ENCODE results near the gene DNAJC1.

DNAJC1 gene

DNA sequence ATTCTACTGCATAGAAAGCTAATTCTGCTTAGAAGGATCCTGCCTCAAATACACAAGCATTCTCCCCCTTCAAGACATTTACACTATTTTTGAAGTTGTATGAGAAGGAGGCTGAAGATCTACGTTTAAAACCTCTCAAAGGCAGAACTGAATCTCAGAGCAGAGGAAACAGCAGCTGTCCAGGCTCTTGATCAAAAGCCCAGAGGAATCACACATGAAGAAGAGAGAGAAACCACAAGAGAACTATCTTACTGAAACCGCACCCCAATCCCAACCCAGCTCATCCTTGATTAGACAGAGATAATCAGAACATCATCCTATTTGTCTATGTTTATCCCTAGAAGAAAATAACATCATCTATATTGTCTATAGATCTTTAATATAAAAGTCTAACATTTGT lies 2.2 kb upstream of the DNAJC1 start:
- no peak for DNase-seq

DNA sequence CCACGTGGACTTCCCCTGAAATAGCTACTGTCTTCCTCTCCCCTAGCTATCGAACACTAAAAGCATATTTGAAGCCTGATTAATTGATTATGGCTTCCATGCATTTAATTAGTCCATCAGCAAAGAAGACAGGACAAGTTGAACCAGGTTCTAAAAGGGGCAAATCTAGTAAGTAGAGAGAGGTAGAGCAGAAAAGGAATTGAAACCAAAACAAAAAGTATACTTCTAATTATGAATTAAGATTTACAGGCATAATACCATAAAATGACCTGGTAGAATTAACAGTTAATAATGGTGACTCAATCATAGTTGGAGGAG lies 393 bp upstream of the DNAJC1 start:
- no peak for DNase-seq

DNA sequence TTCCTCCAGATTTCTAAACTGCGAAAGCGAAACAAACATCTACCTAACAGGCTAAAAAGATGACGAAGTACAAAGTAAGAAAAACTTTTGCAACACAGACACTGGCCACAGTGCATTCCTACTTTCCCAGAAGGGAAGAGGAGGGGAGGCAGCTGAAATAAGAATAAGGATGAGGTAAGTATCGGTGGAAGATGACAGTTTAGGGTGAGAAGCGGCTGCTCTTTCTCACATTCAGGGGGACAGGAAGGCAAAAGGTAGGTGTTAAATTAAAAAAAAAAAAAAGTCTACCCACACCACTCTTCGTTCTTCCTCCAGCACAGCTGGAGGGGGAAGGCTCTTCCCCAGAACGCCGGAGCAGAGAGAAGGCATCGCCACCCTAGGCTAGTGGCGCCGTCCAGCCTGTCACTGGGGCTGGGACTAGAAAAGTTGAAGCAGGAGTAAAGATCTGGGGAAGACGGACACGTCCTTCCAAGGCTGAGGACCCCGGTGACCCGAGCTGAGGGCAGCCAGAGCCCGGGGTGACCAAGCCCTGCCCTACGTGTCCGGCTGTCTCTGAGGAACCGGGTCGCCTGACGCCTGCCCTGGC lies 846 bp downstream of the DNAJC1 start:
- peak in 1 of 2 experiments; percentile 7 for DNase-seq

DNA sequence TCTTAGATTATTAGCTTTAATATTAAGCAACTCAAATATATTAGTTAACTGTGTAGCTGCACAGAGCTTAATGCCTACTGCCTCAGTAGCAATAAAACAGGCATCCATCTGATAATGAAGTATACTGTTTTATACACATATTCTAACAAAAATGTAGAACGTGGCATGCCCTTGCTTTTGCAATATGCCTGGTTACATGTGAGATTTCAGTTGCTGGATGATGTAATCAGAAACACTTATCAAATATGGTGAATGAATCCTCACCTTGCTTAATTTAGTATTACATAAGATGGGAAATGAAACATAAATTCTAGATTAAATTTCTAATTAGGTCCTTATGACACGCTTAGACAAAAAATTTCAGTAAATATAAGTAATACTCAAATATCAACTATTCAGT lies 8.0 kb downstream of the DNAJC1 start:
- DNase-seq = no peak

DNA sequence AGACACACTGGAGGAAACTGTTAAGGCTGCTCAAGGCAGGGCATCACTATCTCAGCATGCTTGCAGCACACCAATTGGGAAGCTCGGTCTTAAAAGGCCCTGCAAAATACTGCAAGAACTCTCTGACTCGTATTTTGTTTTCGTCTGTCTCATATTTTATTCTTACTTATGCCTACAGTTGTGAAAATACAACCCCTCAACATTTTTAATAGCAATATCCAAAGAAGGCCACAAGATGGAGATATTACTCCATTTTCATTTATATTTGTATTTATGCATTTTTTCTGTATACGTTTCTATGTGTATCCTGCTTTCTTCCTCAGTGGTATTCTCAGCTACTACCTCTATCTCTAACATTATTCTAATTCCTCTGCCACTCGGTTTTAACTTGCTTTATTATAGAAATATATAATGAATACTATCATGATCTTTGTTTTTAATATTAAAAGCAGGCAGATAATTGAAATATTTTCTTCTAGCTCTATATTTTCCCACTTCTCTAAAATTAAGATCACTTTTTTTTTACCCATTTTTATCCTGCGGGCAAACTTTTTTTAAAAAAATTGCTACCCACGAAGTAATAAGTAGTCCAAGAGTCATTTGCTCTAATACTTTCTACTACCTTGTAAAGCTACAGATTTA lies 10.0 kb downstream of the DNAJC1 start:
- DNase-seq = peak in 1 of 2 experiments; percentile 7

DNA sequence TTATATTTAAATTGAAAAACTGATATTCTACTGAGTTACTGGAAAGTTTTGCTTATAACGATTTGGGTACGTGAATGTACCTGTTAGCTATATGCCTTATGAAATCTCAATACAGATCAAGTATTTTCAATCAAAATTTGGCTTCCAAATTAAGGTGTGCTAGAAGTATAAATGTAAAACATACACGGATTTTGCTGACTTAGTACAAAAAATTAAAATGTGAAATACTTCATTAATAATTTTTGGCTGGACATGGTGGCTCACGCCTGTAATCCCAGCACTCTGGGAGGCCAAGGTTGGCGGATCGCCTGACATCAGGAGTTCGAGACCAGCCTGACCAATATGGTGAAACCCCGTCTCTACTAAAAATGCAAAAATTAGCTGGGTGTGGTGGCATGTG lies 11.7 kb downstream of the DNAJC1 start:
- DNase-seq = no peak

DNA sequence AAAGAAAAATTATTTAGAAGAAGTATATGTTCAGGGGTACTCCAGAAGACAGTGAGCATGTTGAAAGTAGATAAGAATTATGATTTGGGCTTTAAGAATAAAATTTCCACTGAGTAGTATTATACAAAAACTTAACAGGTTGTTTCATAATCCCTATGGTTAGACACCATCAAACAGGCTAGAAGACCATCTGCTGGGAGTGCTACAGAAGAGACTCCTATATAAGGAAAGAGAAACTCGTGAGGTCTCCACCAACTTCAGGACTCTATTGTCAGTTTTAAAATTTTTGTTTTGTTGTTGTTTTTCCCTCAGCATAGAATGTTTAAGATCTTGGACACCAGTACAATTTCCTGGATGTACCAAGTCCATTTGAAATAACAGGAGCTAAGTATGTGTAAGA lies 13.1 kb downstream of the DNAJC1 start:
- DNase-seq = no peak

DNA sequence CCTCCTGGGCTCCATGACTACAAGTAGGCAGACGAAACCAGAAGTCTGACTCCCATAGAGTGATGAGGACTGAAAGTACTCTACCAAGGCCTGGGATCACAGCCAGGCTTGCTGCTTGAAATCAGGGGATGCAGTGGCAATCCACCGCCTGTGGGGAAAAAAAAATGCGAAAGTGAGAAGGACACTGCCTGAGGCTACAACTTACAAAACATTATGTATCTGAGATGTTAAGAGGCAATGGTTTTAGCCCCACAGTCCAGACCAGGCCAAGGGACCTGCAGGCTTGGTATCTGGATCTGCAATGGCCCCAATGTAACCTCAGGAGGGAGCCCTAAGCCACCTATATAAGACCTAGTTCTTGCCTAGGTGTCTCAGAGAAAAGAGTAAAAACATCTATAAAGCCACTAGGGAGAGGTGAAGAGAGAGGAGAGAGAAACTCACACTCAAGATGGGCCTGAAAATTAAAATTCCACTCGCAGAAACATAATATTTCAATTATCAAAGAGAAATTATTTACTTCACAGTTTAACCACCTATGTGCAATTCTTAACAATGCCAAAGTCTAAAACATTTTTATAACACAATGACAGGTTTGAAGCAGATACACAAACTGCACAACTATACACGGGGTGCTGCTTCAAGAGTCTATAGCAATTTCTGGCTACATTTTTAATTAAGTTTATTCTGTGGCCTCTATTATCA lies 13.9 kb downstream of the DNAJC1 start:
- peak; percentile 43 to 61 for DNase-seq

DNA sequence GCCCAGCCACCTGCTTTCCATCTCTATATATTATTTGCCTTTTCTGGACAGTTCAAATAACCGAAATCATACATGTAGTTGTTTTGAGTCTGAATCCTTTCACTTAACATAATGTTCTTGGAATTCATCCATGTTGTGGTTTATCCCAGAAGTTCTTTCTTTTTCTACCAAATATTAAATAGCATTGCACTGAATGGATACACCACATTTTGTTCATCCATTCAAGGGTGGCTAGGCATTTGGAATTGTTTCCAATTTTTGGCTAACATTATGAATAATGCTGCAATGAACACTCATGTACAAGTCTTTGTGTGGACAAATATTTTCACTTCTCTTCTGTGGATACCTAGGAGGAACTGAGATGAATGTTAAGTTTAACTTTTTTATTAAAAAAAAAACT lies 18.0 kb downstream of the DNAJC1 start:
- DNase-seq = no peak

DNA sequence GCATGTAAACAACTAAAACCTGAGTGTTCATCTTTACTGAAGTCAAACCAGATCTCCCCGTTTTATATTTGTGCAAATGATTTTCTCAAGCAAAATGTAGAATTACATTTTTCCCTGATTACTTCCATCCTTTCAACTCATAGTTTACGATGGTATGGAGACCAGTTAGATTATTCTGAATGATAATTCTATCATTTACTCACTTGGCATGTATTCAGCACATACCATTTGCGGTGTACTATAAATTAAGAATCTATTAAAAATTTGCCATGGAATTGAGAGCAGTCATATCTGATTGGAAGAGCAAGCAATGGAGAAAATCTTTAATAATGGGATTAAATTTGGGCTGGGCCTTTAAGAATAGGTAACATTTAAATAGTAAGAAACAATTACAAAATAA lies 22.4 kb downstream of the DNAJC1 start:
- no peak for DNase-seq

DNA sequence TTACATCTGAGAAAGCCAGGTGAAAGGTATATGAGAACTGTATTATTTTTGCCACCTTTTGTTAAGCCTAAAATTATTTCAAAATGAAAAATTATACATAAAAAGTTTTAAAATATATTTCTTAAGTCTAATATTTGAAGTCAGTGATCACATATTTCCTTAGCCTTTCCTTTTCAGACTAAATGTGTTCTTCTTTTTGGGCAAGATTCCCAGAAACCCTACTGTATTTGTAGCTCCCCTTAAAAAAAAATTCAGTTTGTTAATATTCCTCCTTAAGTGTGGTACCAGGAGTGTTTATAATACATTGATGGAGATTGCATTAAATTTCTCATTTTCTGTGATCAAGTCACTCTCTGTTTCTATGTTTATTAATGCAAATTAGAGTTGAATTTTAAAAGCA lies 22.8 kb downstream of the DNAJC1 start:
- DNase-seq = no peak

DNA sequence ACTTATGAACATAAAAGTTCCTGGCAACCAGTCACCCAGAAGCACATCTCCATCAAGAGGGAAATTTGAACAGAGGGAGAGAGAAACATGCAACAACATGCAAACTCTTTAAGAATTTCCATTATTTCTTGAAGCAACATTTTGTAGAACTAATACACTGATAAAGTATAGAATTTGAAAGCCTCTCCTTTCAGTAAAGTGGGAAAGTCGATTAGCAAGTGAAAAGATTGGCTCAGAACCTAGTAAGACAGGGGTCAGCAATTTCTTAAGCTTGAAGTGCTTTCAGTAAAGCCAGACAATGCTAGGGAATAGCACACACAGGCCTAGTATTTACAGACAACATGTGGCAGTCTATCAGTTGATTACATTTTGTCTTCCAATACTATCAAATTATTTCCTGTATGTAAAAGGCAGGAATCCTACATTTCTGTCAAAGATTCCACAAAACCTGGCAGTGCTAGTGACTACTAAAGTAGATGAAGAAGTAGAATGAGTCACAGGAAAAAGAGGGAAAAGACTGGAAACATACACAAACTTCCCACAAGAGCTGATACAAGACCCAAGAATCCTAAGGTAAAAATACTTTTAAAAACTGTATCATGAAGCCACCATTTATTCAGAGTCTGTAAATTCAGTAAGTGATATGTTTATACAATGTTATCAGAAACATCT lies 25.2 kb downstream of the DNAJC1 start:
- no peak for DNase-seq

DNA sequence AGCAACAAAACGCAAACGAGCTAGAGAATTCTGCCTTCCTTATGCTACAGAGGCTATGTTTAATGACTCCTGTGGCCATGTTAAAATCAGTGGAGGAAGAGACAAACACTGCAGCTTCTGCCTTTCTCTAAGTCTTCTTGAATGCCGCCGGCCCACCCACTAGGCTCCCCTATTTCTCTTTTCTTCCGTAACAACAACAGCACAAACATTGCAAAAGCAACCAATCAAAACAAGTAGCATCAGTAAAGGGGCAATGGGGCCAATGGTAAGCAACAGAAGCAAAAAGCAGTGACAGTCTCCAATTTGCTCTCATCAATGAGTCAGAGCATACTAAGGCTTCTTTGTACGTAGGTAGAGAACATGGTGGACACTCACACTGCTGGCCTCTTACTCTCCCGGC lies 26.8 kb downstream of the DNAJC1 start:
- no peak for DNase-seq

DNA sequence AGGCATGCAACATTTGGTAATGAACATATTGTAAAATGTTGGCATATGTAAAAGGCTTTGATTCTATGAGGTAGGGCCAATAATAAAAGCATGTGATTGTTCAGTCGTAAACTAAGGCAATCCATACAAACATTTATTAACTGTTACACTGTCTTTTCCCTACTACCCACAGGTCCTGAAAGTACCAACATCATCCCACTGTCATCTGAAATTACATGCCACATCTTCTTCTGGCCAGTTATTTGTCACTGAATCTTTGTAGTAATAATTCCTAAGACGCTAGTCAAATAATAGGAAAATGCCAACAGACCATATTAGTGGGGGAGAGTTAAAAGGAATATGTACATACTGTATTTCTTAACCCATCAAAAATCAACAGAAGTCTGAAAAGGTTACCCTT lies 27.2 kb downstream of the DNAJC1 start:
- DNase-seq = no peak

DNA sequence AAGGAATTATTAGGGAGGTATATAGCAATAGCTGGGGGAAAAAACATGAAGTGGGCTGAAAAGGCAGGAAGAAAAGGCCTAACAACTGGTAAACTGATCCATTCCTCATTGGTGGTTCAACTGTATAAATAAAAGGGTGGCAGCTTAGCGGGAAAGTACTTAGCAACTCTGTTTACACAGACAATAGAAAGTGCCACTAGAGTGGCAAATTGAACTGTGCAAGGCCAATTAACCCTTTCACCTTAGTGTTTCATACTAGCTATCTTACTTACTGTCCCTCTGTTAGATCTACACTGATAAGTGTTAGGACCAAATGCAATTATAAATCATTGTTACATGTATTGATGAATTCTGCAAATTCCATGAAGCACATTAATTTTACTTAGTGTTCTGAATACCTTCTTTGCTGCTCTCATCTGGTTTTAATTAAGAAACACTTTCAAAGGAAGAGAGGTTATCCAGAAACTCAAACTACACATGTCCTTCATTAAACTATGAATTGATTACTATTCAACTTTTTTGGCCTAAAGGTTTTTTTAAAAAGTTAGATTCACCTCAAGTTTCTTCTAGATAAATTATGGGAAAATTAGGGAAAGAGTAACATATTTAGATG lies 28.0 kb downstream of the DNAJC1 start:
- peak; percentile 89 to 92 for DNase-seq

DNA sequence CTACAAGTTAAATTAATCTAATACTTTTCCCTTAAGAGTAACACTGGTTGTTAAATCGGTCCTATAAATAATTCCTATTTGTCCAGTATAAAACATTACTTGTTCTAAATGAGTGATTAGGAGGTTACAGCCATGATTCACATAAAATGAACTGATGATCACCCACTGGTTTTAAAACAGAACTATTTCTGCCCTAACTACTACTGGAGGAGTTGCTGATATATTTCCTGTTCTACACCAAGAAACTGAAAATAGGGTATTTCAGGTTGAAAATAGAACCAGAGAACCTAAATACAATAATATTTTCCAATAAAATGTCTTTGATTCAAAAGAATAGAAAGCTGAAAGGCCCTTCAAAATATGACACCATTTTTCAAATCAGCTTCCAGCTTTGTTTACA lies 30.9 kb downstream of the DNAJC1 start:
- DNase-seq = no peak

DNA sequence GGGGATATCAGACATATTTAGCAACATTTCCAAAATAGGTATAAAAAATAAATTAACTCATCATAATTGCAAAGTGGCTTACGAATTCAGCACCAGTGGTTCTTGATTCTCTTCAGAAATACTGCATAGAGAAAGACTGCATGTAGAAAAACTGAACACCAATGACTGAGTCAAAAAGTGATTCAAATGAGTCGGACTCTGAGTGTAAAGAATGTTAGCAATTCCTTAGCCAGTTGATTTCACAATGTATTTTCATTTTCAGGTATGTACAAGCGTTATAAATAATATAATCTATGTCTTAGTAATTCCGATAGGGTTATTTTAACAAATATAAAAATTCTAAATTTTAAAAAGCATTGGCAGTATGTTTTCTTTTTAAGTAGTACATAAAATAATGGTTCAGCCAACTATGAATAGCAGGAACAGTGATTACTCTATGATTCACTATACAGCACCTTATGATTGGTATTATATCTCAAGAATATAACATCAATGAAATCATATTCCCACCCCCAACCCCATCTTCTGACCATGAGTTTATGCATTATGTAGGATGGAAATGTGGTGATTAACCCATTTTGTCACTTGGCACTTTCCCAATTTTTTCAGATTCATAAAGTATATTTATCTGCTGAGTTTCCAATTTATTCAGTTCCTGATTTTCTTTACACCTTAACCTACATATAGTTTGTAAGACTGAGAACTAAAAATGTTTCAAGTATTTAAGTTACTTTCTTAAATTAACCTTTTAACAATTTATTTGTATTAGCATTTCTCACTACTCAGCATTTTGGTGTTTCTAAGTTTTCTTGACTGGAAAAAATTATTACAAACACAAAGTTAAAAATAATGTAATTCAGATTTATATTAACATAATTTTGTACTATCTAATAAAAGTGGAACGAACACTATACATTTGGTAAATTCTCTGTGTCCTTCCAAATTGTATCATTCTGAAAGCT lies 33.9 kb downstream of the DNAJC1 start:
- DNase-seq = no peak

DNA sequence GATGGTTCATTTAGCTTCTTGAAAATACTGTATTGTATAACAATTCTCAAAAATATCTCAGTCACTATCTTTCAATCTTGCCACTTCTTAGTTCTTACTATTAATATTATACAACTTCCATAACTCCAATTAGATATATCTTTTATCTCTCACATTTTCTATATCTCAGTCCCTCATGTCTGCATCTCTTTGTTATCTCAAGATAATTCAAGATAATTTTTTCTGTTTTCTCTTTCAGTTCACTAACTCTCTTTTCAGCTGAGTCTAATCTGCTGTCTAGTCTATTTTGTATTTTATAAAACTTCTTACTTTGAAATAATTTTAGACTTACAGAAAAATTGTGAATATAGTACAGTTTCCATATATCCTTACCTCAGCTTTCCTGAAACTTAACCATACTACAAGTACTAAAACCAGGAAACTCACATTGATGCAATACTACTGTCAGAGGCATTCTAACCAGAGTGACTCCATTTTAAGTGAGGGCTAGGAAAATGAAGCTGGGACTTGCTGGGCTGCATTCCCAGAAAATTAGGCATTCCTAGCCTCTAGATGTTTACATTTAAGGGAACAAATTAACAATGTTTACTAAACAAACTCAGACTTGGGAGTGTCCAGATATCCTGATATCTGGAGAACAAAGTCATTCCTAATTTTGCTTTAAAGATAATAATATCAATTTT lies 38.4 kb downstream of the DNAJC1 start:
- no peak for DNase-seq

DNA sequence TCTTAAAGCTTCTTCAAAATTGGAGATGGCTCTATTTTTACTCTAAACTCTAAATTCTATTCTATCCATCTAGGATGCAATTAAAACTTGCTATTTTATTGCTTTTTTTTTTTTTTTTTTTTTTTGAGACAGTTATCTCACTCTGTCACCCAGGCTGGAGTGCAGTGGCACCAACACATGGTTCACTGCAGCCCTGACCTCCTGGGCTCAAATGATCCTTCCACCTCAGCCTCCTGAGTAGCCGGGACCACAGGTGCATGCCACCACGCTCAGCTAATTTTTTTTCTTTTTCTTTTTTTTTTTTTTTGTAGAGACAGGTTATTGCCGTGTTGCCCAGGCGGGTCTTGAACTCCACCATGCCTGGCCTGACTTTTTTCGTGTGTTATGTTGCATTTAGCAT lies 41.2 kb downstream of the DNAJC1 start:
- DNase-seq = no peak

DNA sequence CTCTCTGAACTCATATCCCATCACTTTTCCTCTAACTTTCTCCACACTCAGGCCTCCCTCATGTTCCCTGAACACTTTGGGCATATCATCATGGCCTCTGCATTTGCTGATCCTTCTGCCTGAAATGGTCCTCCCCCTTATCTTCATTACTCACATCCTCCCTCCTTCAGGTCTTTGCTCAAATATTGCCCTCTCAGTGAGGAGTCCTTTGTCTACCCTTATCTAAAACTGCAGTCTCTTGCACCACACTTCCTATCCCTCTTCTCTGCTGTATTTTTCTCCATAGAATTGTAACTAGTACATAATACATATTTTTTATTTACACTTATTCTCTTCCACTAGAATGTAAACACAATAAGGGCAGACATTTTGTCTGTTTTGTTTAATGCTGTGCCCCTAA lies 41.7 kb downstream of the DNAJC1 start:
- DNase-seq = no peak

DNA sequence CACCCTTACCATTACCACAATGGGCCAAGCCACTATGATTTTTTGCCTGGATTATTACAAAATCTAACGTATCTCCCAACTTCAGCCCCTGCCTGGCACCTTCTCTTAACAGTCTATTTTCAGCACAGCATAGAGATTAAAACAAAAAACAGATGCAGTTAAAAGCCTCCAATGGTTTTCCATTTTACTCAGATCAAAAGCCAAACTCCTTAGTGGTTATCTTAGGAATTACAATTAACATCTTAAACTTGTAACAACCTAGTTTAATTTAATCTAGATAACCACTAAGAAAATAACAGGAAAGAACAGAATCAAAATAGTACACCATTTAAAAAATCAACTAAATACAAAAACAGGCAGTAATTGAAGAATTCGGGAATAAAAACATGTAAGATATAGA lies 43.5 kb downstream of the DNAJC1 start:
- no peak for DNase-seq

DNA sequence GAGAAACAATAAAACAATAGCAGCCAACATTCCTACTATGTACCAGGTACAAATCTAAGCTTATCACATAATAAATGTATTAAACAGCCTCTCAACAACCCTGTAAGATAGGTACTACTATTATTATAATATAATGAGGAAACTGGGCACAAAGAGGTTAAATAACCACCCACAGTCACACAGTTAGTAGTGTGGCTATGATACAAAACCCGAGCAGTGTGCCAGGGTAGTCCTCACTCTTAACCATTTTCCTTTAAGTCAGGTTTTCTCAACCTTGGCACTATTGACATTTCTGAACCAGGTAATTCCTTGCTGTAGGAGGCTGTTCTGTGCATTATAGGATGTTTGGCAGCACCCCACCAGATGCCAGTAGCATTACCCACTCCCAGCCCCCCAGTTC lies 48.8 kb downstream of the DNAJC1 start:
- DNase-seq = no peak
